Osteocyte (in vitro differentiated cells): ENCODE measurements around the gene TBC1D5. TPM values are rescaled to one million over a fixed set of nuclear protein-coding genes. Genes with fewer than 3 reads are reported as not detected.

ENCODE experiments used
- DNase-seq: peaks from one replicate; pipeline ENCODE4 v3.0.0; 2021; ENCODE audit warnings: mixed read lengths; ENCODE audit not compliant: unreplicated experiment; ENCODE audit errors: extremely low spot score
- H3K27ac Mint-ChIP-seq: one replicate; pipeline ENCODE4 v1.8.0; 2021; ENCODE audit warnings: mild to moderate bottlenecking, mixed read lengths; ENCODE audit not compliant: unreplicated experiment
- H3K27me3 Mint-ChIP-seq: one replicate; pipeline ENCODE4 v1.8.0; 2021; ENCODE audit warnings: mixed read lengths; ENCODE audit not compliant: unreplicated experiment
- H3K36me3 Mint-ChIP-seq: one replicate; pipeline ENCODE4 v1.8.0; 2021; ENCODE audit warnings: mixed read lengths; ENCODE audit not compliant: unreplicated experiment
- H3K4me1 Mint-ChIP-seq: one replicate; pipeline ENCODE4 v1.8.0; 2021; ENCODE audit warnings: mixed read lengths; ENCODE audit not compliant: unreplicated experiment
- H3K4me3 Mint-ChIP-seq: one replicate; pipeline ENCODE4 v1.8.0; 2021; ENCODE audit warnings: mild to moderate bottlenecking, moderate library complexity, mixed read lengths; ENCODE audit not compliant: unreplicated experiment
- H3K9me3 Mint-ChIP-seq: one replicate; pipeline ENCODE4 v1.8.0; 2021; ENCODE audit warnings: mixed read lengths; ENCODE audit not compliant: unreplicated experiment
- total RNA-seq: library from RNA; stranded (reverse); gene quantifications from 2 replicates; pipeline ENCODE4 v1.2.1, GENCODE V29; 2021
- TF ChIP-seq, protein P1 (sequence below): fragments of 200-600 bp; sonication (generic); IDR thresholded peaks from 2 replicates; pipeline ENCODE4 v1.5.0; 2021; ENCODE audit warnings: antibody characterized with exemption, mild to moderate bottlenecking, moderate library complexity

TBC1D5 gene
- total RNA-seq, 1 donor from 2014 or later, result 69.2 TPM

- no peak for DNase-seq
- no peaks in the 10 kb centered on the region for H3K9me3 Mint-ChIP-seq
- TF ChIP-seq, protein P1, sequence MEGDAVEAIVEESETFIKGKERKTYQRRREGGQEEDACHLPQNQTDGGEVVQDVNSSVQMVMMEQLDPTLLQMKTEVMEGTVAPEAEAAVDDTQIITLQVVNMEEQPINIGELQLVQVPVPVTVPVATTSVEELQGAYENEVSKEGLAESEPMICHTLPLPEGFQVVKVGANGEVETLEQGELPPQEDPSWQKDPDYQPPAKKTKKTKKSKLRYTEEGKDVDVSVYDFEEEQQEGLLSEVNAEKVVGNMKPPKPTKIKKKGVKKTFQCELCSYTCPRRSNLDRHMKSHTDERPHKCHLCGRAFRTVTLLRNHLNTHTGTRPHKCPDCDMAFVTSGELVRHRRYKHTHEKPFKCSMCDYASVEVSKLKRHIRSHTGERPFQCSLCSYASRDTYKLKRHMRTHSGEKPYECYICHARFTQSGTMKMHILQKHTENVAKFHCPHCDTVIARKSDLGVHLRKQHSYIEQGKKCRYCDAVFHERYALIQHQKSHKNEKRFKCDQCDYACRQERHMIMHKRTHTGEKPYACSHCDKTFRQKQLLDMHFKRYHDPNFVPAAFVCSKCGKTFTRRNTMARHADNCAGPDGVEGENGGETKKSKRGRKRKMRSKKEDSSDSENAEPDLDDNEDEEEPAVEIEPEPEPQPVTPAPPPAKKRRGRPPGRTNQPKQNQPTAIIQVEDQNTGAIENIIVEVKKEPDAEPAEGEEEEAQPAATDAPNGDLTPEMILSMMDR, result no peak
- H3K27me3 Mint-ChIP-seq, result no peaks in the 10 kb centered on the region
- no peak overlapping the region for H3K4me3 Mint-ChIP-seq
- H3K4me1 Mint-ChIP-seq, result peaks cover 60% of the 10 kb centered on the region
- no peaks in the 10 kb centered on the region for H3K36me3 Mint-ChIP-seq
- H3K27ac Mint-ChIP-seq, result peak overlapping the region; percentile 56
These were observed 108.2 kb downstream of the TBC1D5 start for GRCh38 chr3:17634201-17634600.

GRCh38 chr3:17632401-17633100, 109.9 kb downstream of the TBC1D5 start:
- TF ChIP-seq, protein P1, result no peak
- Mint-ChIP-seq H3K9me3 (no peaks in the 10 kb centered on the region), H3K27ac (peak overlapping the region; percentile 36), H3K36me3 (no peaks in the 10 kb centered on the region), H3K4me3 (no peak overlapping the region), H3K27me3 (no peaks in the 10 kb centered on the region), H3K4me1 (peaks cover 45% of the 10 kb centered on the region)
- no peak for DNase-seq

DNA sequence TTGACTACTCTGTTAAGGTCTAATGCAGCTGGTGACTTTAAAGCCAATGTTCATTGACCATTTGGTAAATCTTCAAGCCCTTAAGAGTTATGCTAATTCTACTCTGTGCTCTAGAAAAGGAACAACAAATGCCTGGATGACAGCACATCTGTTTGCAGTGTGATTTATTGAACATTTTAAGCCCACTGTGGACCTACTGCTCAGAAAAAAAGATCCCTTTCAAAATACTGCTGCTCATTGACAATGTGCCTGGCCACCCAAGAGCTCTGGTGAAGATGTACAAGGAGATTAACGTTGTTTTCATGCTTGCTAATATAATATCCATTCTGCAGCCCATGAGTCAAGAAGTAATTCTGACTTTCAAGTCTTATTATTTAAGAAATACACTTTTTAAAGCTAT, 110.8 kb downstream of the TBC1D5 start:
- Mint-ChIP-seq H3K9me3 (no peaks in the 10 kb centered on the region), H3K27me3 (no peaks in the 10 kb centered on the region), H3K4me3 (no peak overlapping the region), H3K4me1 (peaks cover 42% of the 10 kb centered on the region), H3K36me3 (no peaks in the 10 kb centered on the region), H3K27ac (no peak overlapping the region)
- no peak for DNase-seq
- TF ChIP-seq, protein P1, result no peak

DNA sequence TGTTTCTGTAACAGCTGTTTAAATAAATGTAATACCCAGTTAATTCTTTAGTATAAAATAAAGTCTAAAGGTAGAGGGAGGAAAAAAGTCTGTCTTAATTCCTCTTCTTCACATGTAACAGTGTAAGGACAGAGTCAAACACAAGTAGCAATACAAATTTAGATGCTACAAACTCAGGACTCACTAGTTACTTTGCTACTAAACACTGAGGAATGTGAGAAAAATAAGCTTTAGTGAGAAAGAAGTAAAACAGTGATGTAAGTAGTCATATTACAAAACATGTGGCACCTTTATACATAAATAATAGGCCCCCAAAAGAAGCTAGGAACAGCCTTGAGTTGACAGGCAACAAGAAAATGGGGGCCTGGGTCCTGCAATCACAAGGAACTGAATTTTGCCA, 113.0 kb downstream of the TBC1D5 start:
- no peak overlapping the region for H3K4me3 Mint-ChIP-seq
- no peak for DNase-seq
- H3K36me3 Mint-ChIP-seq, result no peaks in the 10 kb centered on the region
- H3K27me3 Mint-ChIP-seq, result no peaks in the 10 kb centered on the region
- H3K9me3 Mint-ChIP-seq, result no peaks in the 10 kb centered on the region
- H3K4me1 Mint-ChIP-seq, result peaks cover 27% of the 10 kb centered on the region
- TF ChIP-seq, protein P1, result no peak
- no peak overlapping the region for H3K27ac Mint-ChIP-seq

DNA sequence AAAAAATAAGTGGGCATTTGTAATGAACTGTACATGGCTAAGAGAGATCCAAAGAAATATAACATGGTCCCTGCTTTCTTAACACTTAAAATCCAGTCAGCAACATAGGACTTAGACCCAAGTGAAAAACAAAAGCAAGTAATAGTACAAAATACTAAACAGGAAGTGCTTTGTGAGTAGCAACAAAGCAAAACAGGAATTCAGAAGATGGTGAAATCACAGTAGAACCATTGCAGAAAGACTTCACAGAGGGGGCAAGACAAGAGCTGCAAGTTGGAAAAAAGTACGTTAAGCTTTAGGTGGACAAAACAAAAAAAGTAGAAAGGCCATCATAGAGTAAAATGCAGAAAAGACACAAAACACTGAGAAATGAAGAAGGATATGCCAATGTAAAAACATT, 116.0 kb downstream of the TBC1D5 start:
- Mint-ChIP-seq H3K27ac (no peak overlapping the region), H3K36me3 (no peaks in the 10 kb centered on the region), H3K9me3 (no peaks in the 10 kb centered on the region), H3K4me3 (no peak overlapping the region), H3K4me1 (peaks cover 7% of the 10 kb centered on the region), H3K27me3 (no peaks in the 10 kb centered on the region)
- no peak for DNase-seq
- TF ChIP-seq, protein P1, result no peak
